ENCODE data around the gene TRIM50.
"Not testable (repeated sequence)": the region's sequence is repeated elsewhere in the genome, so short reads cannot be mapped to it uniquely, and the experiment has no call there.

Gene TRIM50

GRCh38 chr7:73311421-73311820 lies 16.5 kb downstream of the TRIM50 start:
- not testable (repeated sequence) for DNase-seq

DNA sequence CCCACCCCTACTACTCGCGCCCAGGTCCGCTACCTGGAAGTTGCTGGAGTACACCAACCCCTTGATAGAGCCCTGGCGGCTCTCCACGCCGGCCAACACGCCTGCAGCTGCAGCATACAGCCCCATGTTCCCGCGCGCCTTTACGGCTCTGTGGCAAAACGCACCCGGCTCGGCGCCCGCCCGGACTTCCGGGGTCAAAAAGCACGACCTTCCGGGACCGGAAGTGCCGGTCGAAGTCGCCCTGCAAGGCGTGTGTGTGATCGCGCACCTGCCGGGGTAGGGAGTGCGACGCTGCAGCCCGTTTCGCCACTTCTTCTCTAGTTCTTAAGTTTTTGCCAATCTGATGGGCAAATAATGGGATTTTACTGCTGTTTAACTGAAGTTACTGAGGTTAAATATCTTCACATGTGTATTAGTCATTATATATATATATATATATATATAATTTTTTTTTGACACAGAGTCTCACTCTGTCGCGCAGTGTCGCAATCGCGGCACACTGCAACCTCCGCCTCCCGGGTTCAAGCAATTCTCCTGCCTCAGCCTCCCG lies 19.1 kb downstream of the TRIM50 start, which contains the start of gene NSUN5:
TSS of gene NSUN5 (minus strand) at position 162 of the 550 bp plus-strand sequence. CDS start at position 126, 36 bp downstream.
- peak; percentile 91 for DNase-seq

GRCh38 chr7:73308074-73308664 lies 19.7 kb downstream of the TRIM50 start:
- DNase-seq: no peak

- no peak for DNase-seq
These were observed 20.4 kb downstream of the TRIM50 start for GRCh38 chr7:73307436-73307835.

GRCh38 chr7:73304612-73305387 lies 23.1 kb downstream of the TRIM50 start:
- DNase-seq: not testable (repeated sequence)

GRCh38 chr7:73304071-73304470 lies 23.8 kb downstream of the TRIM50 start:
- no peak for DNase-seq

- DNase-seq: no peak
These were observed 24.3 kb downstream of the TRIM50 start for GRCh38 chr7:73303546-73303945.

DNA sequence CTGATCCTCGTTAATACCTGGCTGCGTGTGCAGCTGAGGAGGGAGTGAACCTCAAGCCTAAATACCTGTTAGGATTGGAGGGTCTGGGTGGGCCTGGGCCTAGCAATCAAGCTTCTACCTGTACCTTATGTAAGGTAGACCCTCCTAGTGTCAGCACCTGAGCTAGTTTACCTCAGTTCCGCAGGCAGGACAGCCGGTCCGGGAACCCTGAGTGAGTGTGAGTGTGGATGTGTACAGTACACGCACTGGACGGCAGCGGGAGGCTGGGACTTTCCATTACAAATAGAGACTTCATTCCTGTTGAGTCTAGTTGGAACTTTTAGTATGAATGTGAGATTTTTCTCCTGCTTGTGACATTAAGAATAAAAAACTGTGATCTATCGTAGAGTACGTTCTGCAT lies 25.0 kb downstream of the TRIM50 start:
- DNase-seq: not testable (repeated sequence)

- DNase-seq: not testable (repeated sequence)
These were observed 26.8 kb downstream of the TRIM50 start for GRCh38 chr7:73301108-73301507.

DNA sequence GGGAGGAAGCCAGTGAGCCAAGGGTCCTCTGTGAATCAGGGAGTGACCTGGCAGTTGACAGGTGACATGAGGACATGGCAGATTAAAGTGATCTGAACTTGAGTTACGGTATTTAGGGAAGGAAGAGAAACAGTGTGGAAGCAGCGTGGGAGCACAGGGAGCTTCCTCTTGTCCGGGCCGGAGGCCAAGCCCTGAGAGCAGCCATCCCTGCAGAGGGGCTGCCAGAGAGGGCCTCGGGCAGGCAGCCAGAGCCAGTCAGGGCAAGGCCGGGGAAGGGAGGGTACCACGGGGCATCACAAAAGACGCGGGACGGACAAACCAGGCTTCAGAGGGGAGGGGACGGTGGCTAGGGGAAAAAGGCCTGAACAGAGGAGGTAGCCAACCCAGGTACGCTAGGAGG lies 28.1 kb downstream of the TRIM50 start:
- DNase-seq: not testable (repeated sequence)

DNA sequence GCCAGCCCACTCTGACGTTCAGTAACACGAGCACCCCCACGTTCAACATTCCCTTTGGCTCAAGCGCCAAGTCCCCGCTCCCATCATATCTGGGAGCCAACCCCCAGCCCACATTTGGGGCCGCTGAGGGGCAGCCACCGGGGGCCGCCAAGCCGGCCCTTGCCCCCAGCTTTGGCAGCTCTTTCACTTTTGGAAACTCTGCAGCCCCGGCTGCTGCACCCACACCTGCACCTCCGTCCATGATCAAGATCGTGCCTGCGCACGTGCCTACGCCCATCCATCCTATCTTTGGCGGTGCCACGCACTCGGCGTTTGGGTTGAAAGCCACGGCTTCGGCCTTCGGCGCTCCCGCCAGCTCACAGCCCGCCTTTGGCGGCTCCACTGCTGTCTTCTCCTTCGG lies 30.2 kb downstream of the TRIM50 start:
- DNase-seq: not testable (repeated sequence)

DNA sequence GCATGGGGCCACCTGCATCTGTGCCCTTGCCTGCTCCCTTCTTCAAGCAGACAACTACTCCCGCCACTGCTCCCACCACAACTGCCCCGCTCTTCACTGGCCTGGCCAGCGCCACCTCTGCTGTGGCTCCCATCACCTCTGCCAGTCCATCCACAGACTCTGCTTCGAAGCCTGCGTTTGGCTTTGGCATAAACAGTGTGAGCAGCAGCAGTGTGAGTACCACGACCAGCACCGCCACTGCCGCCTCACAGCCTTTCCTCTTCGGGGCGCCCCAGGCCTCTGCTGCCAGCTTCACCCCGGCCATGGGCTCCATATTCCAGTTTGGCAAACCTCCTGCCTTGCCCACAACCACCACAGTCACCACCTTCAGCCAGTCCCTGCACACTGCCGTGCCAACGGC lies 30.6 kb downstream of the TRIM50 start:
- DNase-seq: not testable (repeated sequence)

GRCh38 chr7:73277210-73277609 lies 50.7 kb downstream of the TRIM50 start:
- not testable (repeated sequence) for DNase-seq

GRCh38 chr7:73267813-73268212 lies 60.1 kb downstream of the TRIM50 start:
- not testable (repeated sequence) for DNase-seq

DNA sequence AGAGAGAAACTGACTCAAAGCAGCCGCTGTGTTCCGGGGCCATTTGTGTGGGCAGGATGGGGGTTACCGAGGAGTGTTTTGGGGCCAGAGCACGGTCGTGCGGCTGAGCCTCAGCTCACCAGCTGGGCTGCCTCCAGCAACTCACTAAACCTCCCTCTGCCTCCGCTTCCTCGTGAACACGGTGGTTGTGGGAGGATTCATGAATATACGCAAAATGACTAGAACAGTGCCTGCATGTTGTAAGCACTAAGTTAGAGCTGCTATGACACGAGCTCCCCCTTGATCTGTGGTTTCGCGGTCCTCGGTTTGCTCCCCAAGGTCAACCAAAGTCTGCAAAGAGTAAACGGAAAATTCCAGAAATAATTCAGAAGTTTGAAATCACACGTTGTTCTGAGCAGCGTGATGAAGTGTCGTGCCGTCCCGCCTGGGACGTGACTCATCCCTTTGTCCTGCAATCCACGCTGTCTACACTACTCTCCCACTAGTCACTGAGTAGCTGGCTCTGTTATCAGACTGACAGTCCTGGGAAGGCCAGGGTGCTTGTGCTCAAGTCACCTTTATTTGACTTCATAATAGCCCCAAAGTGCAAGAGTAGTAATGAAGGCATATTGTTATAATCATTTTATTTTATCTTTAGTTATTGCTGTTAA lies 61.0 kb downstream of the TRIM50 start:
- DNase-seq: not testable (repeated sequence)

Data from CD4-positive, alpha-beta T cell treated with Interleukin-4 for 4 hours (primary cell).